Posterior vena cava (tissue), 2 donors: ENCODE data around the gene RHOG. TPM values are rescaled to one million over a fixed set of nuclear protein-coding genes. Genes with fewer than 3 reads are reported as not detected.
A peak's percentile ranks its signal among the peaks of the same experiment; 100 is the strongest.
"Not testable (repeated sequence)": the region's sequence is repeated elsewhere in the genome, so short reads cannot be mapped to it uniquely, and the experiment has no call there.

Experiments
- DNase-seq: peaks from one replicate; pipeline ENCODE4 v3.0.0-alpha.2; 2020; ENCODE audit warnings: low spot score
- intact Hi-C, 2 donors: fragments of 100-400 bp; cut with DNase I; formaldehyde crosslinking; loops; one replicate each; pipeline versions ENCODE4 v1.14.1 to v1.14.2; 2022 to 2023
- total RNA-seq, 2 donors: library from RNA; stranded (reverse); fragmentation: NEBNext Ultra II Directional; extraction: Animal tissue kit (Norgen Biotek cat#: 25700); gene quantifications; one replicate each; pipeline ENCODE4 v1.2.1, GENCODE V29; 2021
- donor health status: DM: yes; HTN: yes; CAD: no.
- donor health status: DM: yes; HTN: yes; CAD: no.

The RHOG gene
- total RNA-seq, 2 donors from 2014 or later = 52.0 to 55.0 TPM

- intact Hi-C loops = no loop called here
These were observed 20.9 kb upstream of the RHOG start for GRCh38 chr11:3861683-3862082.

GRCh38 chr11:3860898-3861393 lies 20.2 kb upstream of the RHOG start:
- intact Hi-C loops = not testable (repeated sequence)

More at GRCh38 chr11:3861683-3862082, 20.9 kb upstream of the RHOG start:
- no peak for DNase-seq

GRCh38 chr11:3860375-3860774 lies 19.6 kb upstream of the RHOG start:
- intact Hi-C loops = no loop called here
- no peak for DNase-seq

More at GRCh38 chr11:3860898-3861393, 20.2 kb upstream of the RHOG start:
- not testable (repeated sequence) for DNase-seq

- DNase-seq = no peak
These were observed 18.7 kb upstream of the RHOG start for GRCh38 chr11:3859373-3859881.

GRCh38 chr11:3857628-3858027 lies 16.9 kb upstream of the RHOG start:
- intact Hi-C loops = loop anchor here (10.0 kb wide), 1 partner anchor 117 kb away; no protein-coding TSS in a partner anchor
- DNase-seq = no peak

More at GRCh38 chr11:3859373-3859881, 18.7 kb upstream of the RHOG start:
- intact Hi-C loops = loop anchor here (10.0 kb wide), 1 partner anchor 115 kb away; no protein-coding TSS in a partner anchor

- intact Hi-C loops = loop anchor here (10.0 kb wide), 1 partner anchor 118 kb away; no protein-coding TSS in a partner anchor
- DNase-seq = no peak
These were observed 16.2 kb upstream of the RHOG start for GRCh38 chr11:3856856-3857553.

- DNase-seq = peak; percentile 89
- intact Hi-C loops = loop anchor here (10.0 kb wide), 1 partner anchor 119 kb away; no protein-coding TSS in a partner anchor
These were observed 15.2 kb upstream of the RHOG start for GRCh38 chr11:3855808-3856491.

GRCh38 chr11:3854977-3855807 lies 14.4 kb upstream of the RHOG start, which contains the start of gene STIM1:
Gene STIM1 (plus strand): TSS chr11:3855664. CDS start chr11:3856271, 607 bp downstream.
- intact Hi-C loops = loop anchor here (5.0 to 10.0 kb wide), 2 partner anchors 120 to 217 kb away; no protein-coding TSS in a partner anchor
- peak; percentile 99 for DNase-seq

GRCh38 chr11:3854660-3854976 lies 13.9 kb upstream of the RHOG start:
- intact Hi-C loops = loop anchor here (5.0 to 10.0 kb wide), 2 partner anchors 120 to 218 kb away; no protein-coding TSS in a partner anchor
- DNase-seq = no peak

GRCh38 chr11:3853899-3854659 lies 13.3 kb upstream of the RHOG start:
- no peak for DNase-seq
- intact Hi-C loops = loop anchor here (5.0 to 10.0 kb wide), 2 partner anchors 121 to 218 kb away; no protein-coding TSS in a partner anchor

- DNase-seq = no peak
- intact Hi-C loops = loop anchor here (5.0 to 10.0 kb wide), 2 partner anchors 121 to 219 kb away; no protein-coding TSS in a partner anchor
These were observed 12.7 kb upstream of the RHOG start for GRCh38 chr11:3853545-3853842.

GRCh38 chr11:3849297-3849874 lies 8.6 kb upstream of the RHOG start:
- intact Hi-C loops = loop anchor here in 1 of 2 donors (2.0 kb wide), 1 partner anchor 223 kb away; no protein-coding TSS in a partner anchor
- no peak for DNase-seq

- intact Hi-C loops = no loop called here
These were observed 4.9 kb upstream of the RHOG start for GRCh38 chr11:3845670-3846069.

GRCh38 chr11:3845246-3845645 lies 4.5 kb upstream of the RHOG start:
- intact Hi-C loops = no loop called here
- no peak for DNase-seq

More at GRCh38 chr11:3845670-3846069, 4.9 kb upstream of the RHOG start:
- DNase-seq = no peak

- intact Hi-C loops = no loop called here
- DNase-seq = no peak
These were observed 2.6 kb upstream of the RHOG start for GRCh38 chr11:3843326-3843725.

- intact Hi-C loops = no loop called here
- DNase-seq = no peak
These were observed 929 bp upstream of the RHOG start for GRCh38 chr11:3841426-3842350.
